ENCODE results near the gene SREK1. TPM values are rescaled to one million over a fixed set of nuclear protein-coding genes. Genes with fewer than 3 reads are reported as not detected.

SREK1 gene
- total and polyA plus RNA-seq, 2 of the 8 experiments (the other 6 are each of a cell fraction or from before 2014, with no cell fraction given) = 10.6 to 40.4 TPM

DNA sequence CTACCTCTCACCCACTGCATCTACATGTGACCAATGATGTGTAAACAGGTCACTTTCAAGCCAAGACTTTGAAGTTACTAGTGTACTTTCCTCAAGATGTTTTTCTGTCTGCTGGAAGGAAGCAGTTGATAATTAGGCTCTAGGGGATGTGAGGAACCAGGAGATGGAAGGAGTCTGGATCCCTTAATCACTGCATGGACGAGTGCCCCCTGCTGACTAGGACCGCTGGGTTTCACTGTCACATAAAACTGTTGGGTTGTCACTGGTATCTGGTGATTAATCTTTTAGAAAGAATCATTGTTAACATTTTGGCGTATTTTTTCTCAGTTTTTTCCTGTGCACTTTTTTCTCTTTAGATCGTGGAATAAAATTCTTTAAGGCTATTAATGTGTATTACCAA, 79.5 kb downstream of the SREK1 start:
- H4K91ac ChIP-seq (replicated peaks; ENCODE audit: insufficient read length, low read length) = no peak overlapping the region
- no peaks in the 10 kb centered on the region for H3K9me3 ChIP-seq (ENCODE audit: insufficient read depth in 2 of 2, low read depth in 1 of 2, low read length in 1 of 2)
- H2BK5ac ChIP-seq (ENCODE audit: low read depth, low read length) = no peak overlapping the region
- WGBS, 2 experiments (ENCODE audit: extremely low coverage in 1 of 2, insufficient coverage in 1 of 2, insufficient read length in 1 of 2, insufficient replicate concordance in 2 of 2, low coverage in 1 of 2, low lambda C conversion rate in 2 of 2, missing lambda C conversion rate in 1 of 2) = 72% methylated on average over 4 of the region's 4 CpGs; no CpG with 5 or more reads in 1 of the 2 experiments
- ChIA-PET POLR2A (ENCODE audit: partially characterized antibody) (no interaction called here), CTCF (ENCODE audit: partially characterized antibody) (interaction anchor here (0.9 kb wide), 1 partner anchor 15 kb away, joined by 3 read pairs; no protein-coding TSS in a partner anchor)
- H3K4me2 ChIP-seq (ENCODE audit: insufficient read depth in 1 of 2, low read depth in 2 of 2, low read length in 2 of 2) = no peak overlapping the region
- H3K18ac ChIP-seq (ENCODE audit: extremely low read depth, low read length) = no peak overlapping the region
- no peaks in the 10 kb centered on the region for H4K20me1 ChIP-seq (replicated peaks in 1 of 2; ENCODE audit: control insufficient read depth in 1 of 2, insufficient read depth in 2 of 2, low read length in 2 of 2)
- H2BK20ac ChIP-seq (ENCODE audit: low read length) = no peak overlapping the region
- no peak overlapping the region for H2BK12ac ChIP-seq (ENCODE audit: low read depth, low read length)
- H3K36me3 ChIP-seq (ENCODE audit: control insufficient read depth in 2 of 4, insufficient read depth in 4 of 4, low read length in 3 of 4) = no peaks in the 10 kb centered on the region
- H3K14ac ChIP-seq (ENCODE audit: insufficient read length) = no peak overlapping the region
- H3K79me1 ChIP-seq (ENCODE audit: low read depth, low read length) = no peaks in the 10 kb centered on the region
- H3K4me3 ChIP-seq (ENCODE audit: extremely low read depth in 1 of 4, insufficient read depth in 2 of 4, low read depth in 3 of 4, low read length in 4 of 4) = no peak overlapping the region
- no peak overlapping the region for H2BK15ac ChIP-seq (ENCODE audit: low read length)
- TF ChIP-seq RAD21 (IDR thresholded peaks at IDR 0.05 in 1 of 2, conservative IDR thresholded peaks at IDR 0.05 in 1 of 2; ENCODE audit: low read depth in 2 of 2, low read length in 2 of 2) (peak; percentile 31 to 46; a peak in 3 of 4 replicates), BCL11A (IDR thresholded peaks at IDR 0.05; ENCODE audit: low read depth in 2 of 2, low read length in 2 of 2) (no peak), PHF8 (conservative IDR thresholded peaks at IDR 0.05; ENCODE audit: low read depth, low read length) (no peak)
- TF ChIP-seq, protein P1, sequence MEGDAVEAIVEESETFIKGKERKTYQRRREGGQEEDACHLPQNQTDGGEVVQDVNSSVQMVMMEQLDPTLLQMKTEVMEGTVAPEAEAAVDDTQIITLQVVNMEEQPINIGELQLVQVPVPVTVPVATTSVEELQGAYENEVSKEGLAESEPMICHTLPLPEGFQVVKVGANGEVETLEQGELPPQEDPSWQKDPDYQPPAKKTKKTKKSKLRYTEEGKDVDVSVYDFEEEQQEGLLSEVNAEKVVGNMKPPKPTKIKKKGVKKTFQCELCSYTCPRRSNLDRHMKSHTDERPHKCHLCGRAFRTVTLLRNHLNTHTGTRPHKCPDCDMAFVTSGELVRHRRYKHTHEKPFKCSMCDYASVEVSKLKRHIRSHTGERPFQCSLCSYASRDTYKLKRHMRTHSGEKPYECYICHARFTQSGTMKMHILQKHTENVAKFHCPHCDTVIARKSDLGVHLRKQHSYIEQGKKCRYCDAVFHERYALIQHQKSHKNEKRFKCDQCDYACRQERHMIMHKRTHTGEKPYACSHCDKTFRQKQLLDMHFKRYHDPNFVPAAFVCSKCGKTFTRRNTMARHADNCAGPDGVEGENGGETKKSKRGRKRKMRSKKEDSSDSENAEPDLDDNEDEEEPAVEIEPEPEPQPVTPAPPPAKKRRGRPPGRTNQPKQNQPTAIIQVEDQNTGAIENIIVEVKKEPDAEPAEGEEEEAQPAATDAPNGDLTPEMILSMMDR (IDR thresholded peaks at IDR 0.05; ENCODE audit: control extremely low read depth in 1 of 3, insufficient read depth in 1 of 3, low read depth in 1 of 3, low read length in 3 of 3) = peak; percentile 24 to 41 (median 30); a peak in 3 of 4 replicates
- no peaks in the 10 kb centered on the region for H3K4me1 ChIP-seq (replicated peaks in 1 of 4; ENCODE audit: control insufficient read depth in 3 of 4, insufficient read depth in 4 of 4, low read length in 3 of 4)
- DNase-seq (ENCODE audit: low read depth in 1 of 2, low spot score in 2 of 2) (no peak), FAIRE-seq (no peak)
- no peak overlapping the region for H3K56ac ChIP-seq (replicated peaks; ENCODE audit: insufficient read length, low read depth, low read length)
- no peak overlapping the region for H2BK120ac ChIP-seq (replicated peaks; ENCODE audit: low read depth, low read length)
- H4K5ac ChIP-seq (ENCODE audit: insufficient read length, low read depth, low read length) = no peak overlapping the region
- H3K27me3 ChIP-seq (replicated peaks in 1 of 4; ENCODE audit: control insufficient read depth in 3 of 4, extremely low read depth in 1 of 4, insufficient read depth in 3 of 4, low read length in 3 of 4) = no peaks in the 10 kb centered on the region
- H2AFZ ChIP-seq (ENCODE audit: low read length) = peak overlapping the region; percentile 50; the same call in 1 of the 2 replicates
- H3K9ac ChIP-seq (replicated peaks in 1 of 4; ENCODE audit: extremely low read depth in 1 of 4, low read depth in 3 of 4, low read length in 3 of 4) = no peak overlapping the region
- H3K23me2 ChIP-seq (ENCODE audit: low read depth, low read length) = no peaks in the 10 kb centered on the region; the same call in 1 of the 2 replicates
- H2AK5ac ChIP-seq (ENCODE audit: low read depth, low read length) = no peak overlapping the region
- no peak overlapping the region for H3K27ac ChIP-seq (ENCODE audit: low read depth, low read length)
- no peaks in the 10 kb centered on the region for H3K79me2 ChIP-seq (ENCODE audit: control insufficient read depth in 1 of 2, insufficient read depth in 2 of 2, low read length in 2 of 2)
- no peak overlapping the region for H3K23ac ChIP-seq (ENCODE audit: insufficient read length)
- H3K4ac ChIP-seq (replicated peaks; ENCODE audit: insufficient read length, low read depth, low read length) = no peak overlapping the region
- H4K8ac ChIP-seq (ENCODE audit: extremely low read depth, insufficient read depth, low read length) = no peak overlapping the region
